Heart right ventricle (tissue), 16 donors: ENCODE data around the gene MED16. TPM values are rescaled to one million over a fixed set of nuclear protein-coding genes. Genes with fewer than 3 reads are reported as not detected.

Experiments
- ATAC-seq, 8 donors: fragments of 200-7000 bp; cut with Tn5 transposase; one replicate each; pipeline ENCODE4 v1.9.1; 2020; ENCODE audit warnings: mild to moderate bottlenecking in 8 of 8, moderate library complexity in 8 of 8, moderate number of reproducible peaks in 1 of 8
- DNase-seq, 2 donors: peaks; one replicate each; pipeline ENCODE4 v3.0.0-alpha.2; 2020
- H3K27ac ChIP-seq, 10 donors: fragments of 200-600 bp; sonication (generic) in 2 of 10; one replicate each; pipeline versions ENCODE4 v1.5.0 to v1.8.0; 2020 to 2022; ENCODE audit warnings: mild to moderate bottlenecking in 3 of 10
- H3K27me3 ChIP-seq, 7 donors: fragments of 200-600 bp; one replicate each; pipeline ENCODE4 v1.8.0; 2021 to 2022; ENCODE audit warnings: mild to moderate bottlenecking in 2 of 7
- H3K36me3 ChIP-seq, 9 donors: fragments of 200-600 bp; sonication (generic) in 1 of 9; one replicate each; pipeline versions ENCODE4 v1.5.0 to v1.8.0; 2020 to 2022; ENCODE audit warnings: mild to moderate bottlenecking in 2 of 9
- H3K4me1 ChIP-seq, 9 donors: fragments of 200-600 bp; sonication (generic) in 1 of 9; one replicate each; pipeline versions ENCODE4 v1.5.0 to v1.8.0; 2020 to 2022; ENCODE audit warnings: mild to moderate bottlenecking in 4 of 9
- H3K4me3 ChIP-seq, 10 donors: fragments of 200-600 bp; sonication (generic) in 2 of 10; one replicate each; pipeline versions ENCODE4 v1.5.0 to v1.8.0; 2020 to 2022; ENCODE audit warnings: mild to moderate bottlenecking in 7 of 10, moderate library complexity in 2 of 10
- H3K9me3 ChIP-seq, 11 donors: fragments of 200-600 bp in 10 of 11; sonication (generic) in 2 of 11; one replicate each; pipeline versions ENCODE4 v1.5.0 to v1.8.0; 2013 to 2022; ENCODE audit warnings: mild to moderate bottlenecking in 2 of 11, control low read depth in 1 of 11, moderate library complexity in 1 of 11
- WGBS, 2 donors: extraction: QIAGEN DNeasy Blood & Tissue Kit; methylation state at CpG; one replicate each; pipeline ENCODE4 v1.1.7; 2013; ENCODE audit warnings: inconsistent platforms in 1 of 2; 5-methylcytosine and 5-hydroxymethylcytosine counted together
- intact Hi-C, 10 donors: fragments of 100-400 bp; cut with DNase I; formaldehyde crosslinking; loops; one replicate each; pipeline versions ENCODE4 v1.11.1 to v1.14.2; 2022
- polyA plus RNA-seq, 2 donors: library from polyadenylated mRNA; stranded (reverse); fragments of 200-250 nt; gene quantifications; one replicate each; pipeline ENCODE4 v1.2.3, GENCODE V29; 2013
- total RNA-seq, 10 donors: library from RNA; stranded (reverse); fragmentation: NEBNext Ultra II Directional in 3 of 10; extraction: Animal tissue kit (Norgen Biotek cat#: 25700) in 3 of 10; gene quantifications; one replicate each; pipeline versions ENCODE4 v1.2.1 to v1.2.4, GENCODE V29; 2021 to 2023
- TF ChIP-seq, protein P1 (sequence below), 9 donors: fragments of 200-600 bp; sonication (generic) in 2 of 9; IDR thresholded peaks; one replicate each; pipeline versions ENCODE4 v1.5.0 to v1.8.0; 2021 to 2022; ENCODE audit warnings: antibody characterized with exemption in 9 of 9, mild to moderate bottlenecking in 5 of 9, moderate library complexity in 1 of 9
- donor health status: Arrhythmogenic right ventricular cardiomyopathy.
- donor health status: ischemic (EF 13 %, LVEDD 7.1; RV severe dilation, severe dysfunction).
- donor health status: healthy with polysubstance abuse.
- donor health status: DM: no; HTN: yes; CAD: no.
- donor health status: DM: no; HTN: no; CAD: no.
- donor health status: ischemic (EF 25% LVEDD 6.9; RV normal size, moderate dysfunction).
- donor health status: ischemic (EF 25% LVEDD 5.7; RV mildly dilated, moderate dysfunction).
- donor health status: healthy.
- donor health status: DM: yes; HTN: yes; CAD: no.
- donor health status: Ischemic cardiomyopathy.
- donor health status: ischemic (EF 35%, LVEDD 5.7; RV mildly dilated, moderate dysfunction).
- donor health status: nonischemic (EF 11% LVEDD 7.7; RV severe dilation, severe dysfunction).
- donor health status: DM: yes; HTN: yes; CAD: no.
- donor health status: PGD.
- donor health status: ischemic (EF 29% LVEDD 5.4; RV normal size, mild dysfunction).
- donor health status: nonischemic (EF 23%, LVEDD 6.1; RV moderate dilation, normal function).

Gene MED16
- total and polyA plus RNA-seq, 12 donors, result 17.6 to 42.9 (median 27.7) TPM

- ATAC-seq, result peak in 1 of 8 donors; percentile 18
- H3K36me3 ChIP-seq, result peaks cover 0 to 55% (median 0%) of the 10 kb centered on the region in 9 donors
- no peak overlapping the region for H3K4me3 ChIP-seq
- no peaks in the 10 kb centered on the region for H3K4me1 ChIP-seq
- 92 to 93% methylated on average over 30 to 32 of the region's 32 CpGs for WGBS, 2 donors
- TF ChIP-seq, protein P1, sequence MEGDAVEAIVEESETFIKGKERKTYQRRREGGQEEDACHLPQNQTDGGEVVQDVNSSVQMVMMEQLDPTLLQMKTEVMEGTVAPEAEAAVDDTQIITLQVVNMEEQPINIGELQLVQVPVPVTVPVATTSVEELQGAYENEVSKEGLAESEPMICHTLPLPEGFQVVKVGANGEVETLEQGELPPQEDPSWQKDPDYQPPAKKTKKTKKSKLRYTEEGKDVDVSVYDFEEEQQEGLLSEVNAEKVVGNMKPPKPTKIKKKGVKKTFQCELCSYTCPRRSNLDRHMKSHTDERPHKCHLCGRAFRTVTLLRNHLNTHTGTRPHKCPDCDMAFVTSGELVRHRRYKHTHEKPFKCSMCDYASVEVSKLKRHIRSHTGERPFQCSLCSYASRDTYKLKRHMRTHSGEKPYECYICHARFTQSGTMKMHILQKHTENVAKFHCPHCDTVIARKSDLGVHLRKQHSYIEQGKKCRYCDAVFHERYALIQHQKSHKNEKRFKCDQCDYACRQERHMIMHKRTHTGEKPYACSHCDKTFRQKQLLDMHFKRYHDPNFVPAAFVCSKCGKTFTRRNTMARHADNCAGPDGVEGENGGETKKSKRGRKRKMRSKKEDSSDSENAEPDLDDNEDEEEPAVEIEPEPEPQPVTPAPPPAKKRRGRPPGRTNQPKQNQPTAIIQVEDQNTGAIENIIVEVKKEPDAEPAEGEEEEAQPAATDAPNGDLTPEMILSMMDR (IDR thresholded peaks at IDR 0.05), result no peak
- no peak for DNase-seq
- no peaks in the 10 kb centered on the region for H3K9me3 ChIP-seq
- no peaks in the 10 kb centered on the region for H3K27me3 ChIP-seq
- intact Hi-C loops, result no loop called here
- H3K27ac ChIP-seq, result no peak overlapping the region
Observed at GRCh38 chr19:899336-900042, 6.5 kb upstream of the MED16 start.

- ATAC-seq (no peak), DNase-seq (no peak)
- Histone ChIP-seq H3K27me3 (no peaks in the 10 kb centered on the region), H3K4me3 (no peak overlapping the region), H3K27ac (no peak overlapping the region), H3K9me3 (no peaks in the 10 kb centered on the region), H3K36me3 (peaks cover 0 to 55% (median 0%) of the 10 kb centered on the region in 9 donors), H3K4me1 (peaks cover 0 to 5% (median 0%) of the 10 kb centered on the region in 9 donors)
- TF ChIP-seq, protein P1 (IDR thresholded peaks at IDR 0.05), result no peak
- intact Hi-C loops, result no loop called here
- WGBS, 2 donors, result 82 to 87% methylated on average over 20 of the region's 20 CpGs
Observed at GRCh38 chr19:898663-899062, 5.7 kb upstream of the MED16 start.

GRCh38 chr19:897442-898039, 4.6 kb upstream of the MED16 start:
- no peak for ATAC-seq
- intact Hi-C loops, result no loop called here
- no peak for DNase-seq
- WGBS, 2 donors, result 92% methylated on average over 26 of the region's 26 CpGs
- Histone ChIP-seq H3K36me3 (peaks cover 0 to 54% (median 0%) of the 10 kb centered on the region in 9 donors), H3K27me3 (no peaks in the 10 kb centered on the region), H3K4me3 (no peak overlapping the region), H3K27ac (no peak overlapping the region), H3K4me1 (peaks cover 0 to 8% (median 0%) of the 10 kb centered on the region in 9 donors), H3K9me3 (no peaks in the 10 kb centered on the region)
- TF ChIP-seq, protein P1 (IDR thresholded peaks at IDR 0.05), result no peak

DNA sequence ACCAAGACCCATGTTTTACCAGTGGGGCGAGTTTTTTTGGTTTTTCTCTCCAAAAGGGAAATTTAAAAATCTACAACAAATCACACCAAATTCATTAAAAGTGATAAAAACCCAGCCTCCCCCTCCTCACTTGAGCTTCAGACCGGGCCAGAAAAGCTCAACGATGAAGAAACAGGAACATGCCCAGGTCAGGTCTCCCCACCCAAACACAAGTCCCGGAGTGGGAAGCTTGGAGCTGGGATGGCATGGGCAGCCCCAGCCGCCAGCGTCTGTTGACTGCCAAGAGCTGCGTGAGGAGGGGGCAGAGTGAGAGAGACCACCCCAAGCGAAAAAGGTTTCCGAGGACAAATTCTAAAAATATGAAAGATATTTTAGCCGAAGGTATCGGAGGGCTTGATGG, 4.0 kb upstream of the MED16 start:
- Histone ChIP-seq H3K4me1 (peaks cover 0 to 11% (median 3%) of the 10 kb centered on the region in 9 donors), H3K36me3 (peaks cover 0 to 48% (median 0%) of the 10 kb centered on the region in 9 donors), H3K4me3 (no peak overlapping the region), H3K9me3 (no peaks in the 10 kb centered on the region), H3K27me3 (no peaks in the 10 kb centered on the region), H3K27ac (no peak overlapping the region)
- TF ChIP-seq, protein P1 (IDR thresholded peaks at IDR 0.05), result no peak
- 93 to 94% methylated on average over 11 of the region's 11 CpGs for WGBS, 2 donors
- intact Hi-C loops, result no loop called here
- DNase-seq (no peak), ATAC-seq (no peak)
